Kidney epithelial cell (primary cell): Measurements from ENCODE around the gene LAG3. TPM values are rescaled to one million over a fixed set of nuclear protein-coding genes. Genes with fewer than 3 reads are reported as not detected.
A peak's percentile ranks its signal among the peaks of the same experiment; 100 is the strongest.

Experiments
- DNase-seq: peaks from one replicate; pipeline ENCODE4 v3.0.0-alpha.2; 2010; ENCODE audit warnings: low read depth
- H3K27me3 ChIP-seq: 2 replicates; pipeline ENCODE4 v1.6.0; 2011; ENCODE audit warnings: low read length; ENCODE audit not compliant: control insufficient read depth, insufficient read depth
- H3K36me3 ChIP-seq: 2 replicates; pipeline ENCODE4 v1.5.1; 2011; ENCODE audit warnings: low read length; ENCODE audit not compliant: control insufficient read depth, insufficient read depth
- H3K4me3 ChIP-seq: 2 replicates; pipeline ENCODE4 v1.5.1; 2011; ENCODE audit warnings: low read depth, mild to moderate bottlenecking, control low read depth, low read length
- total RNA-seq: library from RNA; depleted of rRNA; stranded (reverse); fragments of >200 nt; gene quantifications from 2 replicates; pipeline ENCODE4 v1.2.3, GENCODE V29; 2015
- TF ChIP-seq, protein P1 (sequence below): IDR thresholded peaks from 2 replicates; pipeline ENCODE4 v1.5.1; 2011; ENCODE audit warnings: mild to moderate bottlenecking, moderate library complexity, low read length, control low read depth, inconsistent platforms; ENCODE audit not compliant: insufficient read depth, poor library complexity, severe bottlenecking

Gene LAG3
- total RNA-seq, 1 donor from 2014 or later: not detected

DNA sequence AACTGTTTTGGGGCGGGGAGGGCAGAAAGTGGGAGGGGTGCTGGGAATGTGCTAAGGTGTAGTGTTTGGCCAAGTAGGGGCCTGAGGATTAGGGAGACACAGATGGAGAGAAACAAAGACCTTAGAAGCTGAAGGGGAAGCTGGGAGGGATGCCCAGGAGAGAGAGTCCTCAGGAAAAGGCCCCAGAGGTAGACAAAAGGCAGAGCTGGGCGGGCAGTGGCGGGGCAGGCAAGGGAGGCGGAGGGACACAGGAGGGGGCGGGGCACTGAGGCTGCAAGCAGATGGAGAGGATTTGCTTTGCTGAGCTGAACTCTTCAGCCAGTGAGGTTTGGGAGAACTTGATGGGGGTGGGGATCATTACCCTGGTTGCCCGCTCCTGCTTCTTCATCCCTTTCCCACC, 3.3 kb upstream of the LAG3 start:
- no peak for DNase-seq
- peaks cover 2% of the 10 kb centered on the region for H3K36me3 ChIP-seq
- H3K27me3 ChIP-seq: peaks cover 14% of the 10 kb centered on the region
- peak overlapping the region; percentile 52 for H3K4me3 ChIP-seq
- TF ChIP-seq, protein P1, sequence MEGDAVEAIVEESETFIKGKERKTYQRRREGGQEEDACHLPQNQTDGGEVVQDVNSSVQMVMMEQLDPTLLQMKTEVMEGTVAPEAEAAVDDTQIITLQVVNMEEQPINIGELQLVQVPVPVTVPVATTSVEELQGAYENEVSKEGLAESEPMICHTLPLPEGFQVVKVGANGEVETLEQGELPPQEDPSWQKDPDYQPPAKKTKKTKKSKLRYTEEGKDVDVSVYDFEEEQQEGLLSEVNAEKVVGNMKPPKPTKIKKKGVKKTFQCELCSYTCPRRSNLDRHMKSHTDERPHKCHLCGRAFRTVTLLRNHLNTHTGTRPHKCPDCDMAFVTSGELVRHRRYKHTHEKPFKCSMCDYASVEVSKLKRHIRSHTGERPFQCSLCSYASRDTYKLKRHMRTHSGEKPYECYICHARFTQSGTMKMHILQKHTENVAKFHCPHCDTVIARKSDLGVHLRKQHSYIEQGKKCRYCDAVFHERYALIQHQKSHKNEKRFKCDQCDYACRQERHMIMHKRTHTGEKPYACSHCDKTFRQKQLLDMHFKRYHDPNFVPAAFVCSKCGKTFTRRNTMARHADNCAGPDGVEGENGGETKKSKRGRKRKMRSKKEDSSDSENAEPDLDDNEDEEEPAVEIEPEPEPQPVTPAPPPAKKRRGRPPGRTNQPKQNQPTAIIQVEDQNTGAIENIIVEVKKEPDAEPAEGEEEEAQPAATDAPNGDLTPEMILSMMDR: no peak

DNA sequence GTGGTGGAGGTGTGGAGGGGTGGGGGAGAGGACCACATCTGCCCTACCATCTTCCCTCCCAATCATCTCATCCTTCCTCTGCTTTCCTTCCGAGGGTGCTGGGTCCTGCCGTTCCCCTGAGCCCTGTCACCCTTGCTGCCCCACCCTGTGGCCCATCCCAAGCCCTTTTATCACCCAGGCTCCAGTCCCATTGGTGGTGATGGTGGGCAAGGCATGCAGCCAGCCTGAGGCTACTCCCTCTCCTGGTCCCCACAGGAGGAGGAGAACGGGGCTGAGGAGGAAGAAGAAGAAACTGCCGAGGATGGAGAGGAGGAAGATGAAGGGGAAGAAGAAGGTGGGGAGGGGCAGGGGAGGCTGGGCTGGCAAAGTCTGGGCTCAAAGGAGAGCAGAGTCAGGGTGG, 2.7 kb upstream of the LAG3 start:
- peaks cover 2% of the 10 kb centered on the region for H3K36me3 ChIP-seq

DNA sequence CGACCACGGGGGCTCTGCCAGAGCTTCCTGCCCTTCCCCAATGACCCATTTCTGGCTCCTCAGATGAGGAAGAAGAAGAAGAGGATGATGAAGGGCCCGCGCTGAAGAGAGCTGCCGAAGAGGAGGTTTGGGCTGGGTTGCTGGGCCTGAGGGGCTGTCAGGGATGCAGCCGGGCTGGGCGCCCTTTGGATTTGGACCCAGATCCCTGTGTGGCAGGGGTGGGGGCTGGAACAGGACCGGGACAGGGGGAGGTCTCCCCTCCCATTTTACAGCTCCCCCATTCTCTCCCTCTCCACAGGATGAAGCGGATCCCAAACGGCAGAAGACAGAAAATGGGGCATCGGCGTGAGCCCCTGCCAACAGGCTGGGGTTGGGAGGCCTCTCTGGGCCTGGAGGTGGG, 2.2 kb upstream of the LAG3 start:
- TF ChIP-seq, protein P1: no peak

More for the DNA sequence above, 2.7 kb upstream of the LAG3 start:
- Histone ChIP-seq H3K27me3 (peaks cover 20% of the 10 kb centered on the region), H3K4me3 (no peak overlapping the region)
- no peak for DNase-seq
- TF ChIP-seq, protein P1: no peak

DNA sequence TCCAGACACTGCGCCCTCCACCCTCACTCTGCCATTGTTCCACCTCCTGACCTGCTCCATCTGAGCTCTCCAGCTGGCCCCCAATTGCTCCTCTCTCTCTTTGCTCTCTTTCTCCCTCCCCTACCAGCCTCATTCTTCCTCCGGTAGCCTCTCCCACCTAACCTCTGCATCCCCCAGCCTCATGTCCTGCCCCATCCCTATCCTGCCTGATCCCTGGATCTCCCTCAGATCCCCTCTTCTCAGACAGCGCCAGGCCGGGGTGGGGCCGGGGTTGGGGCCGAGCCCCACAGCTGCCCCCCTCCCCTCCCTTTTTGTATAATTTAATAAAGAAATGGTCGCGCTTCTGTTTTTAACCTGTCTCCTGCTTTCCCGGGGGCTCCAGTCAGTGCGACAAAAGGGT, 1.7 kb upstream of the LAG3 start:
- TF ChIP-seq, protein P1: no peak
- DNase-seq: no peak
- no peak overlapping the region for H3K4me3 ChIP-seq
- H3K27me3 ChIP-seq: peaks cover 20% of the 10 kb centered on the region
- H3K36me3 ChIP-seq: peaks cover 2% of the 10 kb centered on the region

More for the DNA sequence above, 2.2 kb upstream of the LAG3 start:
- H3K4me3 ChIP-seq: no peak overlapping the region
- no peak for DNase-seq
- peaks cover 20% of the 10 kb centered on the region for H3K27me3 ChIP-seq
- peaks cover 2% of the 10 kb centered on the region for H3K36me3 ChIP-seq

DNA sequence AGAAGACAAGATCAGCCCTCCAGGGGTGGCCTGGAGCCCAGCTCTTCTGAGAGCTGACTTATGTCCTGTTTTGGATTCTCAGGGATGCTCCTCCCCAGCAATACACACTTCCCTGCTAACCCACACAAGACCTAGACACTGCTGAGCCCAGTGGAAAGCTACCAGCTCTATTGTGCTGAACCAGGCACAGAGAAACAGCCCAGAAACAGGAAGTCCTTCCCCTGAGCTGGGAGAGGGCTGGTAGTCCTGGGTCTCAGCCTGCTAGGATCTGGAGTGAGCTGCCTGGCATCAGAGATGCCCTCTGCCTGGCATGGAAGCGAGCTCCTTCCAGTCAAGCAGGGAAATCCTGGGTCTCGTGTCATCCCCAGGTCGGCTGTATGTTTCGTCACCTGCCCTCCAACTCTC, 1.2 kb upstream of the LAG3 start:
- Histone ChIP-seq H3K27me3 (peaks cover 20% of the 10 kb centered on the region), H3K4me3 (no peak overlapping the region), H3K36me3 (peaks cover 2% of the 10 kb centered on the region)
- no peak for DNase-seq
- TF ChIP-seq, protein P1: no peak
